HG02571 (cell line): Measurements from ENCODE around the gene PLCXD1.
"Not testable (repeated sequence)": the region's sequence is repeated elsewhere in the genome, so short reads cannot be mapped to it uniquely, and the experiment has no call there.

ENCODE experiments used
- ATAC-seq: cut with Tn5 transposase; IDR thresholded peaks from one replicate; pipeline ENCODE4 v1.9.1; 2021; ENCODE audit warnings: mild to moderate bottlenecking, moderate library complexity; ENCODE audit not compliant: unreplicated experiment

PLCXD1 gene

DNA sequence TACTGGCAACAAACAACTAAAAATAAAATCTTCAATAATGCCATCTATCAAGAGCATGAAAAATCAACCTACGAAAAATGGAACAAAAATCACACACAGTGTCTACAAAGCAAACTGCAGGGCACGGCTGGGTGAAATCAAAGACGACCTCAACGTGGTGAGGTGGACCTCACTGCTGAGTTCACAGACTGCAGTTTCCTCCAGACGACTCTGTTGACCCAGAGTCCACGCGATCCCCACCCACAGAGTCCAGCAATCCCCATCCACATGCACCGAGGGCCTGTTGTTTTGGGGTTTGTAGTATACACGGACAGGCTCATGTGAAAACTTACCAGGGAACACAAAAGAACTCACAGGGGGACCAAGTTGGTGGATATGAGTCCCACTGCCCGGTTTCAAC, 68.5 kb downstream of the PLCXD1 start:
- ATAC-seq: no peak

DNA sequence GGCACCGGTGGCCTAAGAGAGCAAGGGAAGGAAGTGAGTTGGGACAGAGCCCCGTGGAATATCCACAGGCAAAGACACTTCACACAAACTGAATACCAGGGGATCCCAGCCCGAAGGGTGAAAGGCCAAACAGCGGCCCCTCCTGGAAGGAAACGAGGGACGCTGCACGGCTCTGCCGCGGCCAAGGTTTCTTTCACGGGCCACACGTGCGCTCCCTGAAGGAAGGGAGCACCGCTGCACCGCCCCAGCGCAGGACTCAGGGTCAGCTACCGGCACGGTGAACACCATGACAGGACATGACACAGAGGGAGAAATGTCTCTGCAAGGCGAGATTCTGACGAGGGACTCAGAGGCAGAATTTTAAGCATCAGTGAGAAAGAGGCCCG, 69.0 kb downstream of the PLCXD1 start:
- no peak for ATAC-seq

DNA sequence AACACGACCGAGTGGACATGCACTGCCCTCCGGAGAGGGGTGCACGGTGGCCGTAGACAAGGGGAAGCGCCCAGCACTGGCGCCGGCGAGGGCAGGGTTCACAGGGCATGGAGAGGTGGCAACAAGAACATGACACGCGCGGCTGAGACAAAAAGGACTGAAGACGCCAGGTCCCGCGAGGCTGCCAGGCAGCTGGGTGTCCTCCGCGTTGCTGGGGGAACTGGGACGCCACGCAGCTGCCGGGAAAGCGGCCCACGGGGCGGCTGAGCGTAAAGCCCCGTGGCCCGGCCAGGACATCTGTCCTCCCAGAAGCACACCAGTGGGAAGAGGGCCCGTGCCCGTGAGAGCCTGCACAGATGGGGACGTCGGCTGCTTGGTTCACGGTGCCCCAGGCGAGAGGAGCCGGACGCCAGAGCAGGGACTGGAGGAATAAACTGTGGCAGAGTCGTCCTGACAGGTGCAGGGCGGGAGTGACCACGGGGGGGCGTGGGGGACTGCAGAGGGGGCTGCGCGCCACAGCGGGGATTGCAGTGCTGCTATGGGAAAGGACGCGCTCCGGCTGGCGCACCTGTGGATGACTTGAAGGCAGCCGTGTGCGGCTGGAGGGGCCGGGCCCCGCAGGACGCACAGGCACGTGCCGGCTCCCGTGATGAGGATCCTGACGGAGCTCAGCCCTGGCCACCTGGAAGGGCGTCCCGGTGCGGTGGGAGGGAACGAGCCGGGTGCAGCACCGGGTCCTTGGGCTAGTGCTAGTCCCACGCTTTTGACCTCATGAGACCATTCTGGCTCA, 69.5 kb downstream of the PLCXD1 start:
- ATAC-seq: no peak

DNA sequence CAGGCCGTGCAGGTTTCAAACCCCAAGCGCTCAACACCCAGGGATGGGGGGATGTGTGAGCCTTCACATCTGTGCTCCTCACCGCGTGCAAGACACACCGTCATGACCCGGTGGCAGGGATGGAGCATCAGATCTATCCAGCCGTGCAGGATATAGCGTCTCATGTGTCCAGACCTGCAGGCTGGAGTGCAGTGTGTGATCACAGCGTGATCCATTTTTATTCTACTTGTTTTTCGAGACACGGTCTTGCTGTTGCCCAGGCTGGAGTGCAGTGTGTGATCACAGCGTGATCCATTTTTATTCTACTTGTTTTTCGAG, 70.1 kb downstream of the PLCXD1 start:
- not testable (repeated sequence) for ATAC-seq

DNA sequence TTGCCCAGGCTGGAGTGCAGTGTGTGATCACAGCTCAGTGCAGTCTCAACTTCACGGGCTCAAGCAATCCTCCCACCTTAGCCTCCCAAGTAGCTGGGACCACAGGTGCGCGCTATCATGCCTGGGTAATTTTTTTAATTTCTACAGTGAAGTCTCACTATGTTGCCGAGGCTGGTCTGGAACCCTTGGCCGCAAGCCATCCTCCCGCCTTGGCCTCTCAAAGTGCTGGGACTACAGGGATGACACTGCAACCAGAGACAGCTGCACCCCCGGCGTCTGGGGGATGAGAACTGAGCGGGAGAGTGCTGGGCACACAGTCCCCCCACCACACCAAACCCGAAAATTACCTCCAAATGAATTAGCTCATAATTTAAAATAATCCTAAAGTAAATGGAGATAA, 70.6 kb downstream of the PLCXD1 start:
- no peak for ATAC-seq

DNA sequence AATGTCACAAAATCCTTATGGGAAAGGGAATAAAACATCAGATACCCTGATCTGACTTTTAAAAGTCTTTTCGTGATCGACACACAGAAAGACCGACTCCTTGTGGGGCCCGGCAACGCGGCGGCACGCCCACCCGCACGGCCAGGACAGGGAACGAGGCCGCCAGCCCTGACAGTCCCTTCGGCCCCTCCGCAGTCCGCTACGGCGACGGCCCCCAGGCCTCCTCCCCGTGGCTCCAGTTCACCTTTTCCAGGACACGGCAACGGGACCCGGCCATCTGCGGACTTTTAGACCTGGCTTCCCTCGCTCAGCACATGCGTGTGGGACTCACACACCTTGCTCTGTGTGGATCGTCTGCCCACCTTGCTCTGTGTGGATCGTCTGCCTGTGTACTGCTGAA, 71.0 kb downstream of the PLCXD1 start:
- ATAC-seq: no peak

DNA sequence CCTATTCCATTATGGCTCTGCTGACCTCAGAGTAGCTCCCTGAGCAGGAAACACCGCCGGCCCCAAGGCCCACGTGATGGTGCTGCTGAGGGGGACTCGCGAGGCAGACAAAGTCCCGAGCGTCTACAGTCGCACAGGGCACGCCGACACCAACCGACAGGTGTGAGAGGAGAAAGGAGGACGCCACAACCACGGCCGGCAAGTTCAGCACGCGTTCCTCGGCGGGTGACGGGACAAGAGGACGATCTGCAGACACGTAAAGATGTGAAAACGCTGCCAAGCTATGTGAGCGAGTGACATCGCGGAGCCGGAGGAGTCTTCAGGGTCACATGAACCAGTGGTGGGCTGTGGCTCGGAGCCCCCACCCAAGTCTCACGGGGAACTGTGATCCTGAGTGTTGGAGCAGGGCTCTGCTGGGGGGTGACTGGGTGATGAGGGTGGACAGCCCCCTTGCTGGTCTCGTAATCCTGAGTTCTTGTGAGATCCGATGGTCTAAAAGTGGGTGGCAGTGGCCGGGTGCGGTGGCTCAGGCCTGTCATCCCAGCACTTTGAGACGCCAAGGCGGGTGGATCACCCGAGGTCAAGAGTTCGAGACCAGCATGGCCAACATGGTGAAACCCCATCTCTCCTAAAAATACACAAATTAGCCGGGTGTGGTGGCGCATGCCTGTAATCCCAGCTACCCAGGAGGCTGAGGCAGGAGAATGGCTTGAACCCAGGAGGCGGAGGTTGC, 71.6 kb downstream of the PLCXD1 start:
- ATAC-seq: no peak
